ENCODE measurements around the gene DLK2. TPM values are rescaled to one million over a fixed set of nuclear protein-coding genes. Genes with fewer than 3 reads are reported as not detected.

Gene DLK2
- total RNA-seq, 1 donor from 2014 or later = not detected

- no peak overlapping the region for H3K4me2 ChIP-seq
- H3K9ac ChIP-seq = no peak overlapping the region
- Mint-ChIP-seq H3K27me3 (ENCODE audit: insufficient read depth, low read depth) (no peaks in the 10 kb centered on the region), H3K4me1 (no peaks in the 10 kb centered on the region), H3K4me3 (no peak overlapping the region), H3K27ac (no peak overlapping the region), H3K9me3 (no peaks in the 10 kb centered on the region), H3K36me3 (peaks cover 1% of the 10 kb centered on the region)
- H2AFZ ChIP-seq (replicated peaks) = no peak overlapping the region
- H3F3A ChIP-seq (ENCODE audit: low read depth) = no peaks in the 10 kb centered on the region
- H3K36me3 ChIP-seq = no peaks in the 10 kb centered on the region
- DNase-seq (ENCODE audit: low spot score) = no peak
- no peaks in the 10 kb centered on the region for H4K20me1 ChIP-seq (ENCODE audit: low read depth)
- TF ChIP-seq EZH2 (IDR thresholded peaks at IDR 0.05) = no peak
- no peak for TF ChIP-seq EZH2phosphoT487 (IDR thresholded peaks at IDR 0.05)
- TF ChIP-seq CTCF (IDR thresholded peaks at IDR 0.05) = no peak
- no peaks in the 10 kb centered on the region for H3K9me3 ChIP-seq (ENCODE audit: low read depth)
- H3K4me3 ChIP-seq = no peak overlapping the region
- no peak overlapping the region for H3K27ac ChIP-seq
- no peaks in the 10 kb centered on the region for H3K4me1 ChIP-seq
- no peaks in the 10 kb centered on the region for H3K27me3 ChIP-seq
- no peaks in the 10 kb centered on the region for H3K79me2 ChIP-seq (ENCODE audit: low read depth)
Observed at GRCh38 chr6:43442935-43443334, 12.4 kb downstream of the DLK2 start.

- H3K27ac Mint-ChIP-seq = no peak overlapping the region
- H2AFZ ChIP-seq (replicated peaks) = no peak overlapping the region
- no peak overlapping the region for H3K4me3 Mint-ChIP-seq
- no peak overlapping the region for H3K4me2 ChIP-seq
- no peaks in the 10 kb centered on the region for H3K27me3 ChIP-seq
- no peak overlapping the region for H3K9ac ChIP-seq
- no peaks in the 10 kb centered on the region for H3K4me1 ChIP-seq
- no peaks in the 10 kb centered on the region for H3K79me2 ChIP-seq (ENCODE audit: low read depth)
- peaks cover 2% of the 10 kb centered on the region for H3K27me3 Mint-ChIP-seq (ENCODE audit: insufficient read depth, low read depth)
- TF ChIP-seq EZH2phosphoT487 (IDR thresholded peaks at IDR 0.05) = no peak
- TF ChIP-seq EZH2 (IDR thresholded peaks at IDR 0.05) = no peak
- no peak for TF ChIP-seq CTCF (IDR thresholded peaks at IDR 0.05)
- DNase-seq (ENCODE audit: low spot score) = no peak
- H3K9me3 ChIP-seq (ENCODE audit: low read depth) = no peaks in the 10 kb centered on the region
- no peaks in the 10 kb centered on the region for H3K36me3 Mint-ChIP-seq
- no peaks in the 10 kb centered on the region for H3K9me3 Mint-ChIP-seq
- no peaks in the 10 kb centered on the region for H3F3A ChIP-seq (ENCODE audit: low read depth)
- no peaks in the 10 kb centered on the region for H3K36me3 ChIP-seq
- no peak overlapping the region for H3K27ac ChIP-seq
- peaks cover 8% of the 10 kb centered on the region for H3K4me1 Mint-ChIP-seq
- H3K4me3 ChIP-seq = no peak overlapping the region
- no peaks in the 10 kb centered on the region for H4K20me1 ChIP-seq (ENCODE audit: low read depth)
Observed at GRCh38 chr6:43437700-43438099, 17.6 kb downstream of the DLK2 start.

- TF ChIP-seq EZH2 (IDR thresholded peaks at IDR 0.05) = no peak
- TF ChIP-seq CTCF (IDR thresholded peaks at IDR 0.05) = no peak
- no peak for TF ChIP-seq EZH2phosphoT487 (IDR thresholded peaks at IDR 0.05)
- Histone ChIP-seq H4K20me1 (ENCODE audit: low read depth) (no peaks in the 10 kb centered on the region), H3K9me3 (ENCODE audit: low read depth) (no peaks in the 10 kb centered on the region), H3K9ac (peak overlapping the region; percentile 22), H3K79me2 (ENCODE audit: low read depth) (no peaks in the 10 kb centered on the region), H3K36me3 (no peaks in the 10 kb centered on the region), H3K27ac (no peak overlapping the region), H2AFZ (replicated peaks) (no peak overlapping the region), H3K4me1 (no peaks in the 10 kb centered on the region), H3F3A (ENCODE audit: low read depth) (no peaks in the 10 kb centered on the region), H3K4me2 (no peak overlapping the region), H3K27me3 (no peaks in the 10 kb centered on the region), H3K4me3 (no peak overlapping the region)
- DNase-seq (ENCODE audit: low spot score) = no peak
- H3K4me1 Mint-ChIP-seq = peaks cover 8% of the 10 kb centered on the region
- no peaks in the 10 kb centered on the region for H3K9me3 Mint-ChIP-seq
- peak overlapping the region; percentile 61 for H3K27ac Mint-ChIP-seq
- peaks cover 2% of the 10 kb centered on the region for H3K27me3 Mint-ChIP-seq (ENCODE audit: insufficient read depth, low read depth)
- H3K36me3 Mint-ChIP-seq = peaks cover 1% of the 10 kb centered on the region
- H3K4me3 Mint-ChIP-seq = peak overlapping the region; percentile 16
Observed at GRCh38 chr6:43436577-43437282, 18.6 kb downstream of the DLK2 start.
